OCI-LY7 (cell line): ENCODE data around the gene RIMS4. TPM values are rescaled to one million over a fixed set of nuclear protein-coding genes. Genes with fewer than 3 reads are reported as not detected.

Experiments used
- BruUV-seq: library from RNA; stranded (reverse); fragments of 400-500 nt; replicated peaks from 2 replicates; lab custom pipeline; 2021; lab: Mats Ljungman, UMichigan
- CTCF ChIA-PET: fragments of 300-600 bp; sonication (Branson Sonifier 250); formaldehyde crosslinking; loops from one replicate; lab custom pipeline; 2022; ENCODE audit warnings: antibody characterized with exemption; ENCODE audit not compliant: unreplicated experiment; lab: Charles Lee
- POLR2A ChIA-PET: fragments of 300-600 bp; sonication (Branson Sonifier 250); formaldehyde crosslinking; loops from one replicate; lab custom pipeline; 2022; ENCODE audit warnings: antibody characterized with exemption; lab: Charles Lee
- DNase-seq: peaks from one replicate; pipeline ENCODE4 v3.0.0-alpha.2; 2015; ENCODE audit warnings: low spot score
- H2AFZ ChIP-seq: fragments of 200-600 bp; sonication (generic), shearing (Covaris generic); 2 replicates; pipeline ENCODE4 v1.6.1; 2014; ENCODE audit warnings: mild to moderate bottlenecking, antibody characterized with exemption, low read length, moderate library complexity
- H3K27ac ChIP-seq: fragments of 200-600 bp; sonication (generic); 2 replicates; pipeline ENCODE4 v1.5.1; 2014; ENCODE audit warnings: mixed run types, low read depth, mild to moderate bottlenecking, moderate library complexity, low read length, inconsistent platforms; ENCODE audit not compliant: poor library complexity, severe bottlenecking
- H3K36me3 ChIP-seq: fragments of 200-600 bp; sonication (generic); 2 replicates; pipeline ENCODE4 v1.6.1; 2014; ENCODE audit warnings: mild to moderate bottlenecking, antibody characterized with exemption, low read length, moderate library complexity, mixed read lengths; ENCODE audit not compliant: insufficient read depth
- H3K4me1 ChIP-seq: fragments of 200-600 bp; sonication (generic); 2 replicates; pipeline ENCODE4 v1.5.1; 2014; ENCODE audit warnings: mild to moderate bottlenecking, low read length; ENCODE audit not compliant: insufficient read depth, poor library complexity, severe bottlenecking
- H3K4me2 ChIP-seq: fragments of 200-600 bp; sonication (generic); 2 replicates; pipeline ENCODE4 v1.6.1; 2014; ENCODE audit warnings: mild to moderate bottlenecking, low read length
- H3K4me3 ChIP-seq: fragments of 200-600 bp; sonication (generic); 2 replicates; pipeline ENCODE4 v1.5.1; 2014; ENCODE audit warnings: mild to moderate bottlenecking, low read depth, low read length; ENCODE audit not compliant: poor library complexity, severe bottlenecking
- H3K79me2 ChIP-seq: fragments of 200-600 bp; sonication (generic); 2 replicates; pipeline ENCODE4 v1.6.1; 2016; ENCODE audit warnings: low read depth, mild to moderate bottlenecking, low read length, moderate library complexity, mixed read lengths; ENCODE audit not compliant: insufficient read depth
- H3K9me2 ChIP-seq: fragments of 200-600 bp; sonication (generic); 2 replicates; pipeline ENCODE4 v1.6.1; 2016; ENCODE audit warnings: mild to moderate bottlenecking, low read length, mixed read lengths; ENCODE audit not compliant: insufficient read depth
- H3K9me3 ChIP-seq: fragments of 200-600 bp; sonication (generic); 2 replicates; pipeline ENCODE4 v1.6.1; 2014; ENCODE audit warnings: mild to moderate bottlenecking, mixed run types, low read length, mixed read lengths
- H4K20me1 ChIP-seq: fragments of 200-600 bp; sonication (generic); 2 replicates; pipeline ENCODE4 v1.6.1; 2014; ENCODE audit warnings: mild to moderate bottlenecking, antibody characterized with exemption, low read length, moderate library complexity, mixed read lengths; ENCODE audit not compliant: insufficient read depth
- EZH2phosphoT487 ChIP-seq: fragments of 200-600 bp; sonication (generic); IDR thresholded peaks from 2 replicates; pipeline ENCODE4 v1.6.1; 2018; ENCODE audit warnings: low read depth, borderline replicate concordance, mild to moderate bottlenecking, mixed run types, antibody characterized with exemption, low read length, moderate library complexity, mixed read lengths
- intact Hi-C: fragments of 100-400 bp; cut with micrococcal nuclease; formaldehyde crosslinking; loops from one replicate; pipeline ENCODE4 v1.10.0; 2022; ENCODE audit not compliant: unreplicated experiment
- total RNA-seq, 2 experiments: library from RNA; depleted of rRNA in 1 of 2; stranded (reverse); fragments of >200 nt in 1 of 2; shearing (Covaris generic) in 1 of 2; gene quantifications; 2 replicates each; pipeline ENCODE4 v1.2.3, GENCODE V29; 2014 to 2022
- TF ChIP-seq, protein P1 (sequence below): fragments of 200-600 bp; sonication (generic); conservative IDR thresholded peaks from 2 replicates; pipeline ENCODE4 v1.5.1; 2014; ENCODE audit warnings: mild to moderate bottlenecking, antibody characterized with exemption, low read length, moderate library complexity, mixed read lengths

The RIMS4 gene
- total RNA-seq, 2 experiments from 2014 or later = not detected

DNA sequence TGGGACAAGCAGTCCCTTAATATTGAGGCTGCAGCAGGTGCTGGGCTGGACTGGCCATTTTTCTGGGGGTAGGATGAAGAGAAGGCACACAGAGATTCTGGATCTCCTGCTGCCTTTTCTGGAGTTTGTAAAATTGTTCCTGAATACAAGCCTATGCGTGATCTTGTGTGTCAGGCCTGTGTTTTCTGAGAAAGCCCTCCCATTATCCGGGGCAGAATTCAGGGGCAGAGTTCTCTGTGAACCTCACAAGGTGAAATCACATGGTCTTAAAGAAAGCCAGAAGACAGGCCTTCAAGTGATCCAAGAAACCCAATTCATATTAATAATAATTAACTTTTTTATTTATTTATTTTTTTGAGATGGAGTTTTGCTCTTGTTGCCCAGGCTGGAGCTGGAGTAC, 82.7 kb downstream of the RIMS4 start:
- no peak for TF ChIP-seq EZH2phosphoT487
- TF ChIP-seq, protein P1, sequence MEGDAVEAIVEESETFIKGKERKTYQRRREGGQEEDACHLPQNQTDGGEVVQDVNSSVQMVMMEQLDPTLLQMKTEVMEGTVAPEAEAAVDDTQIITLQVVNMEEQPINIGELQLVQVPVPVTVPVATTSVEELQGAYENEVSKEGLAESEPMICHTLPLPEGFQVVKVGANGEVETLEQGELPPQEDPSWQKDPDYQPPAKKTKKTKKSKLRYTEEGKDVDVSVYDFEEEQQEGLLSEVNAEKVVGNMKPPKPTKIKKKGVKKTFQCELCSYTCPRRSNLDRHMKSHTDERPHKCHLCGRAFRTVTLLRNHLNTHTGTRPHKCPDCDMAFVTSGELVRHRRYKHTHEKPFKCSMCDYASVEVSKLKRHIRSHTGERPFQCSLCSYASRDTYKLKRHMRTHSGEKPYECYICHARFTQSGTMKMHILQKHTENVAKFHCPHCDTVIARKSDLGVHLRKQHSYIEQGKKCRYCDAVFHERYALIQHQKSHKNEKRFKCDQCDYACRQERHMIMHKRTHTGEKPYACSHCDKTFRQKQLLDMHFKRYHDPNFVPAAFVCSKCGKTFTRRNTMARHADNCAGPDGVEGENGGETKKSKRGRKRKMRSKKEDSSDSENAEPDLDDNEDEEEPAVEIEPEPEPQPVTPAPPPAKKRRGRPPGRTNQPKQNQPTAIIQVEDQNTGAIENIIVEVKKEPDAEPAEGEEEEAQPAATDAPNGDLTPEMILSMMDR = no peak

DNA sequence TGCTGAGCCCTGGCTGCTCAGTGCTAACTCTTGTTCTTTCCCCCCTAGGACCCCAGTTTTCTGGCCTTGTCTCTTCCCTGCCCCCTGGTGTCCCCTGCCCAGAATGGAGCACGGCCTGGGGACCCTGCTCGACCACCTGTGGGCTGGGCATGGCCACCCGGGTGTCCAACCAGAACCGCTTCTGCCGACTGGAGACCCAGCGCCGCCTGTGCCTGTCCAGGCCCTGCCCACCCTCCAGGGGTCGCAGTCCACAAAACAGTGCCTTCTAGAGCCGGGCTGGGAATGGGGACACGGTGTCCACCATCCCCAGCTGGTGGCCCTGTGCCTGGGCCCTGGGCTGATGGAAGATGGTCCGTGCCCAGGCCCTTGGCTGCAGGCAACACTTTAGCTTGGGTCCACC, 83.3 kb downstream of the RIMS4 start:
- H3K4me3 ChIP-seq = no peak overlapping the region
- DNase-seq = no peak
- TF ChIP-seq EZH2phosphoT487 = no peak
- TF ChIP-seq, protein P1 = no peak
- no peak overlapping the region for H3K4me2 ChIP-seq
- H3K9me3 ChIP-seq = no peaks in the 10 kb centered on the region
- no peak overlapping the region for H2AFZ ChIP-seq
- no peaks in the 10 kb centered on the region for H3K36me3 ChIP-seq
- H3K4me1 ChIP-seq = no peaks in the 10 kb centered on the region
- no TSS peak for BruUV-seq
- H4K20me1 ChIP-seq = no peaks in the 10 kb centered on the region
- H3K79me2 ChIP-seq = no peaks in the 10 kb centered on the region
- intact Hi-C loops = no loop called here
- POLR2A ChIA-PET = no interaction called here
- no peak overlapping the region for H3K27ac ChIP-seq
- no peaks in the 10 kb centered on the region for H3K9me2 ChIP-seq
- CTCF ChIA-PET = no interaction called here

More for the DNA sequence above, 82.7 kb downstream of the RIMS4 start:
- H3K4me3 ChIP-seq = no peak overlapping the region
- intact Hi-C loops = no loop called here
- H3K9me2 ChIP-seq = no peaks in the 10 kb centered on the region
- POLR2A ChIA-PET = no interaction called here
- CTCF ChIA-PET = no interaction called here
- no peaks in the 10 kb centered on the region for H3K4me1 ChIP-seq
- H3K27ac ChIP-seq = no peak overlapping the region
- no peaks in the 10 kb centered on the region for H4K20me1 ChIP-seq
- H3K9me3 ChIP-seq = no peaks in the 10 kb centered on the region
- DNase-seq = no peak
- BruUV-seq = no TSS peak
- 0 out of 2 replicates have a peak, but pooled peaks cover 4% of the 10 kb centered on the region for H3K36me3 ChIP-seq
- H3K4me2 ChIP-seq = no peak overlapping the region
- H2AFZ ChIP-seq = no peak overlapping the region
- H3K79me2 ChIP-seq = no peaks in the 10 kb centered on the region

DNA sequence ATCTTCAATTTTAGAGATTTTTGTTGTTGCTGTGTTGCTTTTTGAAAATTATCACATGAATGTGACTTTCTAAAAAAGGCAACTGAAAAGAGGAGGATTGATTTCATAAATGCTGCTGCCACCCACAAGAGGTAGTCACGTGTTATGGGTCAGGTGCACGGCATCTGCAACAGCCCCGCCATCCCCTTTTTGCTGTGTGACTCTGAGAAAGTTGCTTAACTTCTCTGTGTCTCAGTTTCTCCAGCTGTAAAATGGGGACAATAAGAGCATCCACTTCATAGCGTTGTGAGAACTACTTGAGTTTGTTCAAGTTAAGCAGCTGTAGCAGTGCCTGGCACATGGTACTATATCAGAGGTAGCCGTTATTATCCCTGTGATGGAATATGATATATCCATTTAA, 84.5 kb downstream of the RIMS4 start:
- H3K79me2 ChIP-seq = no peaks in the 10 kb centered on the region
- no peak overlapping the region for H3K4me2 ChIP-seq
- no peaks in the 10 kb centered on the region for H3K4me1 ChIP-seq
- no peaks in the 10 kb centered on the region for H3K36me3 ChIP-seq
- no peak overlapping the region for H3K4me3 ChIP-seq
- no peaks in the 10 kb centered on the region for H4K20me1 ChIP-seq
- intact Hi-C loops = no loop called here
- no peaks in the 10 kb centered on the region for H3K9me3 ChIP-seq
- BruUV-seq = no TSS peak
- ChIA-PET POLR2A (interaction anchor here (0.7 kb wide), 1 partner anchor 13 kb away, joined by 3 read pairs; no protein-coding TSS in a partner anchor), CTCF (no interaction called here)
- no peak overlapping the region for H3K27ac ChIP-seq
- no peak overlapping the region for H2AFZ ChIP-seq
- no peak for DNase-seq
- TF ChIP-seq EZH2phosphoT487 = no peak
- TF ChIP-seq, protein P1 = no peak
- H3K9me2 ChIP-seq = no peaks in the 10 kb centered on the region
